ENCODE results near the gene CCL17. TPM values are rescaled to one million over a fixed set of nuclear protein-coding genes. Genes with fewer than 3 reads are reported as not detected.

The CCL17 gene
- total RNA-seq, 6 donors from 2014 or later: 2.8 to 24.2 (median 5.8) TPM; not detected in 3

- DNase-seq (peak in 1 of 2 donors; percentile 61), ATAC-seq (ENCODE audit: low FRiP score in 2 of 2) (no peak)
- TF ChIP-seq CTCF (IDR thresholded peaks at IDR 0.05) (no peak), POLR2AphosphoS5 (IDR thresholded peaks at IDR 0.05) (no peak), POLR2A (IDR thresholded peaks at IDR 0.05) (no peak), EP300 (IDR thresholded peaks at IDR 0.05) (no peak)
- Histone ChIP-seq H3K27me3 (no peaks in the 10 kb centered on the region), H3K4me1 (peaks cover 21 to 34% (median 31%) of the 10 kb centered on the region in 4 donors), H3K9me3 (no peaks in the 10 kb centered on the region), H3K36me3 (no peaks in the 10 kb centered on the region), H3K27ac (no peak overlapping the region), H3K4me3 (no peak overlapping the region)
- 56 to 65% methylated on average over 4 to 11 of the region's 12 CpGs for WGBS, 2 donors
Measured at GRCh38 chr16:57411362-57411976, 6.9 kb downstream of the CCL17 start.

- DNase-seq (peak in 1 of 2 donors; percentile 43), ATAC-seq (ENCODE audit: low FRiP score in 2 of 2) (no peak)
- Histone ChIP-seq H3K4me3 (no peak overlapping the region), H3K4me1 (peaks cover 32 to 45% (median 42%) of the 10 kb centered on the region in 4 donors), H3K9me3 (no peaks in the 10 kb centered on the region), H3K36me3 (no peaks in the 10 kb centered on the region), H3K27ac (no peak overlapping the region), H3K27me3 (no peaks in the 10 kb centered on the region)
- WGBS, 2 donors: 84 to 87% methylated on average over 2 to 9 of the region's 9 CpGs
- no peak for TF ChIP-seq EP300 (IDR thresholded peaks at IDR 0.05)
- TF ChIP-seq POLR2A (IDR thresholded peaks at IDR 0.05): no peak
- no peak for TF ChIP-seq CTCF (IDR thresholded peaks at IDR 0.05)
- TF ChIP-seq POLR2AphosphoS5 (IDR thresholded peaks at IDR 0.05): no peak
Measured at GRCh38 chr16:57412584-57412983, 8.0 kb downstream of the CCL17 start.

DNA sequence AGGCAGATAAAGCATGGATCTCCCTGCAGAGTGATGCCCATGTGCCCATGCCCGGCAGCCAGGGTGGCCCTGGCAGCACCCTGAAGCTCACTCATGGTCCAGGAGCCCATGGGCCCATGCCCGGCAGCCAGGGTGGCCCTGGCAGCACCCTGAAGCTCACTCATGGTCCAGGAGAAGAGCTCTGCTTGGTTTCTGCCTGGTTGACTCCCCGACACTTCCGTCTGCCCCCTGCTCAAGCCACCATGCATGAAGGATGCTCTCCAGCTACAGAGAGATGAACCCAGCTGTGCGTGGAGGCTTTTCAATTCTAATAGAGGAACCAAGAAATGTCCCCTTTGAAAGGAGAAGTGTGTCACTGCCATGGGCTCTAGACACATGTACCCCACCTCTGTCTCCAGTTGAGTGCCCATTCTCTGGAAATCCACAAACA, 8.7 kb downstream of the CCL17 start:
- DNase-seq: peak in 1 of 2 donors; percentile 69
- Histone ChIP-seq H3K9me3 (no peaks in the 10 kb centered on the region), H3K27me3 (no peaks in the 10 kb centered on the region), H3K4me1 (peaks cover 32 to 48% (median 46%) of the 10 kb centered on the region in 4 donors), H3K4me3 (no peak overlapping the region), H3K36me3 (no peaks in the 10 kb centered on the region), H3K27ac (no peak overlapping the region)
- TF ChIP-seq EP300 (IDR thresholded peaks at IDR 0.05) (no peak), POLR2AphosphoS5 (IDR thresholded peaks at IDR 0.05) (no peak), POLR2A (IDR thresholded peaks at IDR 0.05) (no peak), CTCF (IDR thresholded peaks at IDR 0.05) (no peak)
- no peak for ATAC-seq (ENCODE audit: low FRiP score in 2 of 2)
- 83 to 100% methylated on average over 1 to 5 of the region's 5 CpGs for WGBS, 2 donors

DNA sequence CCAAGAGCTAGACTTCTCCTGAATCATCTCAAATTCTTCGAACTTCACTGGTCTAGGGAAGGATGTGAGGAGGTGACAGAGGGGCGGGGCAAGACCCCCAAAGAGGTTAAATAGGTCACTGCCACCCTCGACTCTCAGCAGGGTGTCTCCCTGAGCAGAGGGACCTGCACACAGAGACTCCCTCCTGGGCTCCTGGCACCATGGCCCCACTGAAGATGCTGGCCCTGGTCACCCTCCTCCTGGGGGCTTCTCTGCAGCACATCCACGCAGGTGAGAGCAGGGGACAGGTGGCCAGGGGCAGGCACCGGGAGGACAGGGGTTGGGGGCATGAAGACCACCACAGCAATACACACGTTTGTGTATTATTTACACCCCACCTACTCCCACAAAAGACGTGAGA, 9.2 kb downstream of the CCL17 start:
- peak in 1 of 2 donors; percentile 36 for DNase-seq
- no peak overlapping the region for H3K4me3 ChIP-seq
- H3K27ac ChIP-seq: no peak overlapping the region
- no peaks in the 10 kb centered on the region for H3K27me3 ChIP-seq
- no peaks in the 10 kb centered on the region for H3K36me3 ChIP-seq
- 76 to 82% methylated on average over 7 of the region's 7 CpGs for WGBS, 2 donors
- no peak for ATAC-seq (ENCODE audit: low FRiP score in 2 of 2)
- H3K4me1 ChIP-seq: peaks cover 31 to 50% (median 49%) of the 10 kb centered on the region in 4 donors
- H3K9me3 ChIP-seq: no peaks in the 10 kb centered on the region
- no peak for TF ChIP-seq CTCF (IDR thresholded peaks at IDR 0.05)

DNA sequence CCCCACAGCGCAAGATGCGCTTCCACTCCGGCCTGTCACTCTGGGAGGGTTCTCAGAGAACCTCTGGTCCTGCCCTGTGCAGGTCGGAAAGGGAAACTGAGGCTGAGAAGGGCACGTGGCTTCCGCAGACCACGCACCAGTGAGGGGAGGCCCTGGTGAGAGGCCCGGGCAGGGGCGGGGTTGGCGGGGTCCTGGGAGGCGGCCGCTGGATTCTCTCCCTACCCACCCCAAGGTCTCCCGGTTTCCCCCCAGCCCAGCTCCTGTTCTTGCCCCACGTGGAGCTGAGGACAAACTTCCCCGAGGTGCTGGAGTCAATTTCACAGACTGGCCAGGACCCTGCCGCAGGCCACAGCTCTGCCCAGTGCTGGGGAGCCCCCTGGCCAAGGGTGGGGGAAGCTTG, 11.5 kb downstream of the CCL17 start:
- DNase-seq: peak in 1 of 2 donors; percentile 80
- Histone ChIP-seq H3K4me1 (peaks cover 22 to 39% (median 38%) of the 10 kb centered on the region in 4 donors), H3K27me3 (no peaks in the 10 kb centered on the region), H3K4me3 (no peak overlapping the region), H3K36me3 (no peaks in the 10 kb centered on the region), H3K9me3 (no peaks in the 10 kb centered on the region), H3K27ac (peak overlapping the region in 3 of 4 donors; percentile 18 to 72 (median 27))
- ATAC-seq (ENCODE audit: low FRiP score in 2 of 2): no peak
- 83 to 95% methylated on average over 7 to 16 of the region's 16 CpGs for WGBS, 2 donors
- TF ChIP-seq POLR2A (IDR thresholded peaks at IDR 0.05) (no peak), POLR2AphosphoS5 (IDR thresholded peaks at IDR 0.05) (no peak), EP300 (IDR thresholded peaks at IDR 0.05) (no peak), CTCF (IDR thresholded peaks at IDR 0.05) (no peak)

Data from upper lobe of left lung (tissue), 6 donors.